Right atrium auricular region (tissue), 2 donors: Measurements from ENCODE around the gene NOS1AP. TPM values are rescaled to one million over a fixed set of nuclear protein-coding genes. Genes with fewer than 3 reads are reported as not detected.

Experiments used
- DNase-seq: peaks from one replicate; pipeline ENCODE4 v3.0.0-alpha.2; 2019; ENCODE audit warnings: low spot score
- H3K27ac ChIP-seq, 2 donors: fragments of 200-600 bp; sonication (generic); 1 replicate in 1 of 2; 2 replicates in 1 of 2; pipeline ENCODE4 v1.5.1; 2016 to 2019
- H3K27me3 ChIP-seq, 2 donors: fragments of 200-600 bp; sonication (generic); one replicate each; pipeline versions ENCODE4 v1.5.1 to v1.6.0; 2017 to 2019
- H3K36me3 ChIP-seq: fragments of 200-600 bp; sonication (generic); one replicate; pipeline ENCODE4 v1.5.1; 2016
- H3K4me1 ChIP-seq, 2 donors: fragments of 200-600 bp; sonication (generic); one replicate each; pipeline versions ENCODE4 v1.5.1 to v1.6.0; 2017 to 2019
- H3K4me3 ChIP-seq, 2 donors: fragments of 200-600 bp; sonication (generic); 1 replicate in 1 of 2; 2 replicates in 1 of 2; pipeline ENCODE4 v1.5.1; 2017 to 2019; ENCODE audit warnings: mild to moderate bottlenecking in 1 of 2, moderate library complexity in 1 of 2
- H3K9me3 ChIP-seq, 2 donors: fragments of 200-600 bp; sonication (generic); one replicate each; pipeline ENCODE4 v1.5.1; 2019
- total RNA-seq, 2 donors: library from RNA; depleted of rRNA; stranded (reverse); fragments of >200 nt; gene quantifications; one replicate each; pipeline ENCODE4 v1.1.0, GENCODE V29; 2016
- TF ChIP-seq, protein P1 (sequence below), 2 donors: fragments of 200-600 bp; sonication (generic); IDR thresholded peaks; one replicate each; pipeline ENCODE4 v1.5.1; 2019; ENCODE audit warnings: antibody characterized with exemption in 2 of 2

NOS1AP gene
- total RNA-seq, 2 donors from 2014 or later: 2.2 to 2.4 TPM

DNA sequence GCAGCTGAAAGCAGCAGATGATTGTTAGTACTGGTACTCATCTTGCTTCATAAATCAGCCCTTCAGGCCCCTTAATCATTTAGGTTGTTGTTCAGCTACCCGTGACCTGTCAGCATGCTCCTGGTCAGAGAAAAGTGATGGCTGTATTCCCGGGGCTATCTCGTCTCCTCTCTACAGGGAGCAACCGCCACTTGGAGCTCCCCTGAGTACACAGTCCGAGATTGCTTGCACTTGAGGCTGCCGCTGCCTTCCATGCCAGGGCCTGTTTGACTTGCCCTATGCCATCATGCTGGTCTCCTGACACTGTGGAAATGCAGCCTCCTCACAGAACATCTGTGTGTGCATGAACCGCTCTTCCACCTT is 209.6 kb downstream of the NOS1AP start:
- no peaks in the 10 kb centered on the region for H3K36me3 ChIP-seq
- no peaks in the 10 kb centered on the region for H3K9me3 ChIP-seq
- no peaks in the 10 kb centered on the region for H3K27me3 ChIP-seq
- H3K4me3 ChIP-seq: no peak overlapping the region
- H3K4me1 ChIP-seq: peaks cover 0 to 14% of the 10 kb centered on the region in 2 donors
- H3K27ac ChIP-seq: peak overlapping the region in 1 of 2 donors; percentile 17
- no peak for DNase-seq
- TF ChIP-seq, protein P1, sequence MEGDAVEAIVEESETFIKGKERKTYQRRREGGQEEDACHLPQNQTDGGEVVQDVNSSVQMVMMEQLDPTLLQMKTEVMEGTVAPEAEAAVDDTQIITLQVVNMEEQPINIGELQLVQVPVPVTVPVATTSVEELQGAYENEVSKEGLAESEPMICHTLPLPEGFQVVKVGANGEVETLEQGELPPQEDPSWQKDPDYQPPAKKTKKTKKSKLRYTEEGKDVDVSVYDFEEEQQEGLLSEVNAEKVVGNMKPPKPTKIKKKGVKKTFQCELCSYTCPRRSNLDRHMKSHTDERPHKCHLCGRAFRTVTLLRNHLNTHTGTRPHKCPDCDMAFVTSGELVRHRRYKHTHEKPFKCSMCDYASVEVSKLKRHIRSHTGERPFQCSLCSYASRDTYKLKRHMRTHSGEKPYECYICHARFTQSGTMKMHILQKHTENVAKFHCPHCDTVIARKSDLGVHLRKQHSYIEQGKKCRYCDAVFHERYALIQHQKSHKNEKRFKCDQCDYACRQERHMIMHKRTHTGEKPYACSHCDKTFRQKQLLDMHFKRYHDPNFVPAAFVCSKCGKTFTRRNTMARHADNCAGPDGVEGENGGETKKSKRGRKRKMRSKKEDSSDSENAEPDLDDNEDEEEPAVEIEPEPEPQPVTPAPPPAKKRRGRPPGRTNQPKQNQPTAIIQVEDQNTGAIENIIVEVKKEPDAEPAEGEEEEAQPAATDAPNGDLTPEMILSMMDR (IDR thresholded peaks at IDR 0.05): no peak

DNA sequence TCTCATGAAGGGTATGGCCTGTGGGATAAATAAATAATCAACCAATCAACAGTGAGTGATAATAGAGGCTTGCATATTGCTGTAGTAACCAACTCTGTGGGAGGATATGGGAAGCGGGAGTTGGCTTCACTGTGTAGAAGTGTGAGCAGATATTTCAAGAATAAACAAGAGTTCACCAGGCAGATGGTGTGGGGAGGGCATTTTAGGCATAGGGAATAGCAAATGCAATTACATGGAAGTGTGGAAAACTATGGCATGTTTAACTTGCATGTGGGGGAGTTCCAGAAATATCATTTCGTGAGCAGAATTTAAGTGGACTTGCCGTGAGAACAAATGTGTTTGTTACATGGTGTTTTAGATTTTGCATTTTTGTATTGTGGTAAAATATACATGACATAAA is 211.9 kb downstream of the NOS1AP start:
- Histone ChIP-seq H3K4me3 (no peak overlapping the region), H3K27ac (no peak overlapping the region)
- DNase-seq: no peak

DNA sequence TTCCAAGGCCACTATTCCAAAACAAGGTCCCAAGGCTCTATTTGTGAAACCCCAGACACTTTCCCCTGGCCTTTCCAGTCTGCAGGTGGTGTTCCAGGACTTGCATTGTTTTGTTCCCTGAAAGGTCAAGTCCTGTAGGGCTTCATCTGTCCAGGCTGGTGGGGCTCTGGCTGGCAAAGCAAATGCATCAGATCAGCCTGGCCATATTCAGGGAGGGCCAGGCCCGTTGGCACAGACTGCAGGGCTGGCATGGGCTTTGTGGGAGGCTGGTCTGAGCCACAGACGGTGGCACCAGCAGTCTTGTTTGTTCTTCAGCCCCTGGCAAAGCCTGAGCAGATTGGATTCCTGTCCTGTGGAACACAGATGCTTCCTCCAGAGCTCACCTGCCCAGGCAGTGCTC is 214.2 kb downstream of the NOS1AP start:
- Histone ChIP-seq H3K4me3 (no peak overlapping the region), H3K27ac (peak overlapping the region in 1 of 2 donors; percentile 4), H3K4me1 (peaks cover 0 to 28% of the 10 kb centered on the region in 2 donors), H3K9me3 (no peaks in the 10 kb centered on the region), H3K36me3 (no peaks in the 10 kb centered on the region), H3K27me3 (no peaks in the 10 kb centered on the region)
- TF ChIP-seq, protein P1 (IDR thresholded peaks at IDR 0.05): no peak
- DNase-seq: no peak

More for the DNA sequence above, 211.9 kb downstream of the NOS1AP start:
- H3K4me1 ChIP-seq: peaks cover 0 to 28% of the 10 kb centered on the region in 2 donors
- no peaks in the 10 kb centered on the region for H3K27me3 ChIP-seq
- no peaks in the 10 kb centered on the region for H3K36me3 ChIP-seq
- H3K9me3 ChIP-seq: no peaks in the 10 kb centered on the region
- TF ChIP-seq, protein P1 (IDR thresholded peaks at IDR 0.05): no peak

DNA sequence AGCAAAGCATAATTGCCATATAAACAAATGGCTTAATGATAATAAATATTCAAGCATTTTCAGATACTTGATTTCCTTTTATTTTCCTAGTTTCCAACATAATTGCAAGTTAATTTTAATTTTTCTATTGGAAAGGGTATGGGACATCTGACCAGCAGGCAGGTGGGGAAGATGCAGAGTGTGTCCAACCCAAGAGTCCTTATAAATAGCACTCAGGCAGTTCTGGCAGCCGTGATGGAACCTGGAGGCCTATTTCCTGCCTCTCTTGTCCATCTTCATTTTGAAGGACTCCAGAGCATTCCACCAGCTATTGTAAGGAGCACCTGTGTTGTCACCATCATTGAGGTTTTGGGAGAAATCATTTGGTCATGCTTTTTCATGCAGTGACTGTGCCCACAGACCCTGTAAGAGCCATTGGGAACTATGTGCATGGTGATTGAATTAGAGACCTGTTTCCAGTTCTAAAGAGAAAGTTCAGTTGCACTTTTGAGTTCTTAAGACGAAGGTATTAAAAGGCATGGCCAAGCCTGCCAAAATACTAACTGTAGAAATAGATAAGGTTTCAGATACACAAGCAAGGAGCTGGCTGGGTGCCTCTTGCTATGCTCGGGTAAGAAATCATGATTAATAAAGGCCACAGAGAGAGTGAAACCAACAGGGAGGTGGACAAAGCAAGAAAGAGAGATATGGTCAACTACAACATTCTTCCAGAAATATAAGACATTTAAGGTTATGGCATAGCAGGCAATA is 214.9 kb downstream of the NOS1AP start:
- Histone ChIP-seq H3K4me1 (peaks cover 0 to 26% of the 10 kb centered on the region in 2 donors), H3K36me3 (no peaks in the 10 kb centered on the region), H3K9me3 (no peaks in the 10 kb centered on the region), H3K27me3 (no peaks in the 10 kb centered on the region), H3K27ac (no peak overlapping the region), H3K4me3 (no peak overlapping the region)
- DNase-seq: no peak
- TF ChIP-seq, protein P1 (IDR thresholded peaks at IDR 0.05): no peak

DNA sequence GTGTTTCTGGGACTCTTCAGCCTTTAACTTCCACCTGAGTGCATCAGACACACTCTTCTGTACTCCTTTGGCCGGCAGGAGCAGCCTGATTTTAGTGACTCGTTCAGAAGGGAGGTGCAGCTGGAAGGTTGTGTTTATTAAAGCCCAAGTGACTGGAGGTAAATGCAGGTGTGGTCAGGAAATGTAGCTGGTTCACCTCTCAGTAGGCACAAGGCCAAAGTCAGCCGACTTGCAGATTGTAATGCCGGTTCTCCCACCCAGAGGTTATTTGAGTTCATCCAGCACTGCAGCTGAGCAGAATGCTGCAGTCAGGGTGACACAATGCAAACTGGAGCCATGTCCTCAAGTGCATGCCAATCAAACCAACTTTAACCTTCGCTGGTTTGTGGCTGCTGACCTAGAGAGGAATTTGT is 215.7 kb downstream of the NOS1AP start:
- Histone ChIP-seq H3K36me3 (no peaks in the 10 kb centered on the region), H3K27me3 (no peaks in the 10 kb centered on the region), H3K9me3 (no peaks in the 10 kb centered on the region), H3K4me1 (peaks cover 0 to 24% of the 10 kb centered on the region in 2 donors), H3K27ac (peak overlapping the region in 1 of 2 donors; percentile 11), H3K4me3 (no peak overlapping the region)
- DNase-seq: no peak
- TF ChIP-seq, protein P1 (IDR thresholded peaks at IDR 0.05): no peak

DNA sequence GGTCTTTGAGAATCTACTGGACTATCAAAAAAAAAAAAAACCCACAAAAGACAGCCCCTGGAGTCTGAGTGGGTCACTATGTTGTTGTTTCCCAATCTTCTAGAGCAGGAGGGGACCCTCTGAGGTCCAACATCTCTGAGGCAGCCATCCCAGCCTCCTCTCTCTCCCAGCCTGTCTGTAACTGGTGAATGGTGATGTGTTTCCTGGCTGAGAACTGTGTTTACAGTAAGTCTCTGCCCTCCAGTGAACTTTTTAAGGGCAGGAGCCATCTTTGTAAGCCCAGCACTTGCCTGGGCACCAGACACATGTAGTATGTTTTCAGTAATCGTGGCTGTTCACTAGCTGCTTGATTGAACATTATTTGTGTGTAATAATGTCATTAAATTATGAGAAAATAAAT is 221.5 kb downstream of the NOS1AP start:
- TF ChIP-seq, protein P1 (IDR thresholded peaks at IDR 0.05): no peak
- no peaks in the 10 kb centered on the region for H3K36me3 ChIP-seq
- H3K9me3 ChIP-seq: no peaks in the 10 kb centered on the region
- no peak for DNase-seq
- no peaks in the 10 kb centered on the region for H3K27me3 ChIP-seq
- H3K4me3 ChIP-seq: no peak overlapping the region
- H3K4me1 ChIP-seq: no peaks in the 10 kb centered on the region
- no peak overlapping the region for H3K27ac ChIP-seq
